CD4-positive, CD25-positive, alpha-beta regulatory T cell (primary cell): ENCODE results near the gene SUGP2. TPM values are rescaled to one million over a fixed set of nuclear protein-coding genes. Genes with fewer than 3 reads are reported as not detected.

Source experiments
- ATAC-seq, 2 donors: fragments of 150-1000 bp; cut with Tn5 transposase; one replicate each; pipeline ENCODE4 v1.10.0; 2021; ENCODE audit warnings: low read depth in 2 of 2, moderate number of reproducible peaks in 2 of 2, moderate library complexity in 1 of 2
- DNase-seq, 3 donors: peaks; one replicate each; pipeline versions ENCODE4 v3.0.0 to v3.0.0-alpha.2; 2012 to 2022; ENCODE audit warnings: mixed read lengths in 1 of 3
- H3K27ac ChIP-seq: one replicate; pipeline ENCODE4 v1.7.0; 2013; ENCODE audit warnings: mild to moderate bottlenecking, low read length; ENCODE audit not compliant: insufficient read depth, poor library complexity, severe bottlenecking
- H3K27me3 ChIP-seq: one replicate; pipeline ENCODE4 v1.7.0; 2013; ENCODE audit warnings: low read length; ENCODE audit not compliant: control insufficient read depth, insufficient read depth
- H3K36me3 ChIP-seq: one replicate; pipeline ENCODE4 v1.7.0; 2013; ENCODE audit warnings: mild to moderate bottlenecking, low read length, moderate library complexity; ENCODE audit not compliant: control insufficient read depth, insufficient read depth
- H3K4me1 ChIP-seq: 2 replicates; pipeline ENCODE4 v1.7.0; 2013; ENCODE audit warnings: mild to moderate bottlenecking, low read length; ENCODE audit not compliant: insufficient read depth, control insufficient read depth, poor library complexity, severe bottlenecking
- H3K4me3 ChIP-seq: one replicate; pipeline ENCODE4 v1.7.0; 2013; ENCODE audit warnings: low read depth, mild to moderate bottlenecking, low read length, moderate library complexity
- H3K9me3 ChIP-seq, 2 experiments: 1 replicate in 1 of 2; 2 replicates in 1 of 2; pipeline ENCODE4 v1.7.0; 2013; ENCODE audit warnings: low read length in 2 of 2, mild to moderate bottlenecking in 1 of 2, moderate library complexity in 1 of 2; ENCODE audit not compliant: control insufficient read depth in 2 of 2
- H3K27ac Mint-ChIP-seq, 3 donors: one replicate each; pipeline ENCODE4 v1.8.0; 2020 to 2022; ENCODE audit warnings: mild to moderate bottlenecking in 3 of 3, mixed read lengths in 3 of 3, moderate library complexity in 2 of 3
- H3K27me3 Mint-ChIP-seq: one replicate; pipeline ENCODE4 v1.8.0; 2022; ENCODE audit warnings: mild to moderate bottlenecking, mixed read lengths
- H3K36me3 Mint-ChIP-seq: one replicate; pipeline ENCODE4 v1.8.0; 2020; ENCODE audit warnings: mixed read lengths
- H3K4me1 Mint-ChIP-seq, 4 donors: one replicate each; pipeline ENCODE4 v1.8.0; 2020 to 2022; ENCODE audit warnings: mixed read lengths in 4 of 4, mild to moderate bottlenecking in 1 of 4
- H3K4me3 Mint-ChIP-seq, 4 donors: one replicate each; pipeline ENCODE4 v1.8.0; 2020 to 2022; ENCODE audit warnings: mild to moderate bottlenecking in 4 of 4, mixed read lengths in 4 of 4, moderate library complexity in 3 of 4
- H3K9me3 Mint-ChIP-seq, 7 donors: one replicate each; pipeline ENCODE4 v1.8.0; 2020 to 2022; ENCODE audit warnings: mixed read lengths in 7 of 7, mild to moderate bottlenecking in 3 of 7, moderate library complexity in 2 of 7
- polyA plus RNA-seq, 4 donors: library from polyadenylated mRNA; unstranded; fragments of 300-500 nt; fragmentation: Illumina TruSeq; gene quantifications; one replicate each; pipeline ENCODE4 v1.2.3, GENCODE V29; 2021
- total RNA-seq: library from RNA; stranded (reverse); gene quantifications from one replicate; pipeline ENCODE4 v1.2.3, GENCODE V29; 2022

The SUGP2 gene
- total and polyA plus RNA-seq, 5 donors from 2014 or later, result 6.2 to 131 (median 8.2) TPM

GRCh38 chr19:19051478-19052213 lies 18.3 kb upstream of the SUGP2 start:
- peaks cover 9% of the 10 kb centered on the region for H3K36me3 Mint-ChIP-seq
- H3K27ac Mint-ChIP-seq, result no peak overlapping the region
- Histone ChIP-seq H3K36me3 (peaks cover 46% of the 10 kb centered on the region), H3K4me1 (no peaks in the 10 kb centered on the region), H3K4me3 (no peak overlapping the region), H3K27me3 (no peaks in the 10 kb centered on the region), H3K27ac (no peak overlapping the region), H3K9me3 (no peaks in the 10 kb centered on the region)
- ATAC-seq (no peak), DNase-seq (no peak)
- H3K9me3 Mint-ChIP-seq, result no peaks in the 10 kb centered on the region
- no peaks in the 10 kb centered on the region for H3K27me3 Mint-ChIP-seq
- no peak overlapping the region for H3K4me3 Mint-ChIP-seq
- H3K4me1 Mint-ChIP-seq, result peaks cover 0 to 2% (median 0%) of the 10 kb centered on the region in 4 donors

DNA sequence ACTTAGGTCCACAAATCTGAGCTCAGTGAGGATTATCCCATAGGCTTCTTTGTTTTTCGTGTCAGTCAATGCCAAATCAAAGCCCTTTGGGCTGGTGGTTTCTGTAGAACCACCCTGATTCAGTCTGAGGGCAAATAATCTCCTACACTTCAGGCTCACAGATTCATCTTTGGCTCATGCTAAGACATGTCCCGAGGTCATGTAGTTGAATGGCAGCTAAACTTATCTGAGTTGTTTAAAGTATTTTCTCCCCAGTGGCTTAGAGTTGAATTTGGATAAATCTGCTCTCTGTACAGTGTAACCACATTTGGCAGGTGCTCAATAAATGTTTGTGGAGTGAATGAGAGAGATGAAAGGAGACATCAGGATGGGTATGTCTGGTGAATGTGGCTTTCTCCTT lies 17.4 kb upstream of the SUGP2 start:
- DNase-seq (no peak), ATAC-seq (no peak)
- no peak overlapping the region for H3K4me3 ChIP-seq
- H3K9me3 Mint-ChIP-seq, result no peaks in the 10 kb centered on the region
- peaks cover 46% of the 10 kb centered on the region for H3K36me3 ChIP-seq
- no peak overlapping the region for H3K27ac Mint-ChIP-seq
- no peaks in the 10 kb centered on the region for H3K27me3 ChIP-seq
- no peaks in the 10 kb centered on the region for H3K27me3 Mint-ChIP-seq
- no peaks in the 10 kb centered on the region for H3K9me3 ChIP-seq
- no peaks in the 10 kb centered on the region for H3K4me1 ChIP-seq
- no peak overlapping the region for H3K4me3 Mint-ChIP-seq
- H3K36me3 Mint-ChIP-seq, result peaks cover 12% of the 10 kb centered on the region
- peaks cover 0 to 2% (median 0%) of the 10 kb centered on the region in 4 donors for H3K4me1 Mint-ChIP-seq
- no peak overlapping the region for H3K27ac ChIP-seq

GRCh38 chr19:19050104-19050503 lies 16.8 kb upstream of the SUGP2 start:
- Mint-ChIP-seq H3K9me3 (no peaks in the 10 kb centered on the region), H3K4me1 (peaks cover 0 to 2% (median 0%) of the 10 kb centered on the region in 4 donors), H3K27me3 (no peaks in the 10 kb centered on the region), H3K4me3 (no peak overlapping the region), H3K36me3 (peaks cover 14% of the 10 kb centered on the region), H3K27ac (no peak overlapping the region)
- H3K27ac ChIP-seq, result no peak overlapping the region
- H3K4me1 ChIP-seq, result no peaks in the 10 kb centered on the region
- no peak overlapping the region for H3K4me3 ChIP-seq
- H3K27me3 ChIP-seq, result no peaks in the 10 kb centered on the region
- DNase-seq (no peak), ATAC-seq (no peak)
- H3K36me3 ChIP-seq, result peaks cover 42% of the 10 kb centered on the region
- no peaks in the 10 kb centered on the region for H3K9me3 ChIP-seq

DNA sequence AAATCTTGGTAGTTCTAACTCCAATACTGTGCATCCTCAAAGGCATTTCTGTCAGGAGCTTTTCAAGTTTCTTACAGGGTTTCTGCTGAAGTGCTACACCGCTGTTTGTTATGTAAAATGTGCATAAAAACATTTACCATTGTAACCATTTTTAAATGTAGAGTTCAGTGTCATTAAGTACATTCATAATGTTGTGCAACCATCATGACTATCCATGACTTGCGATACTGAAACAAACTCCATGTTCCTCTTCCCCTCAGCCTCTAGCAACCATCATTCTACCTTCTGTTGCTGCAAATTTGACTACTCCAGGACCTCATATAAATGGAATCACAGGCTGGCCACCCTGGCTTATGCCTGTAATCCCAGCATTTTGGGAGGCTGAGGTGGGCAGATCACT lies 16.1 kb upstream of the SUGP2 start:
- peaks cover 18% of the 10 kb centered on the region for H3K36me3 Mint-ChIP-seq
- no peaks in the 10 kb centered on the region for H3K27me3 Mint-ChIP-seq
- H3K4me1 Mint-ChIP-seq, result peaks cover 0 to 2% (median 0%) of the 10 kb centered on the region in 4 donors
- Histone ChIP-seq H3K36me3 (peaks cover 38% of the 10 kb centered on the region), H3K27me3 (no peaks in the 10 kb centered on the region), H3K4me3 (no peak overlapping the region), H3K9me3 (no peaks in the 10 kb centered on the region), H3K27ac (no peak overlapping the region), H3K4me1 (no peaks in the 10 kb centered on the region)
- no peak overlapping the region for H3K4me3 Mint-ChIP-seq
- H3K9me3 Mint-ChIP-seq, result no peaks in the 10 kb centered on the region
- DNase-seq (no peak), ATAC-seq (no peak)
- H3K27ac Mint-ChIP-seq, result no peak overlapping the region

DNA sequence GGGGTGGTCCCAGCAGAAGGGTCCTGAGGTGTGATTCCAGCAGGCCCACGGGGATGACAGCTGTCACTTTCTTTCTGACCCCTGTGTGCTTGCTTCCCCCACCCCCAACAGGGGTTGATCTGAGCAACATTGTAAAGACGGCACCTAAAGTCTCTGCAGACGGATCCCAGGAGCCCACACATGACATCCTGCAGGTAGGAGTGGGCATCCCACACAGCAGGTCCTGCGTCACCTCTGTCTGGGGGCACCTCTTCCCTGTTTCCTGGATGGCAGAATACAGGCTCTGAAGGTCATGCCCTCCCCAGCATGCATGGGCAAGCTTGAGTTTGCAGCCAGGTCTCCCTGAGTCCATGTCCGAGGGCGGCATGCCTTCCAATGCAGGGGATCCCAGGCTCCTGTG lies 10.6 kb upstream of the SUGP2 start:
- H3K4me1 ChIP-seq, result peaks cover 7% of the 10 kb centered on the region
- H3K27me3 ChIP-seq, result no peaks in the 10 kb centered on the region
- no peak overlapping the region for H3K4me3 Mint-ChIP-seq
- no peaks in the 10 kb centered on the region for H3K27me3 Mint-ChIP-seq
- no peaks in the 10 kb centered on the region for H3K9me3 Mint-ChIP-seq
- H3K27ac ChIP-seq, result no peak overlapping the region
- no peak overlapping the region for H3K4me3 ChIP-seq
- no peak overlapping the region for H3K27ac Mint-ChIP-seq
- no peaks in the 10 kb centered on the region for H3K9me3 ChIP-seq
- peaks cover 23% of the 10 kb centered on the region for H3K36me3 Mint-ChIP-seq
- DNase-seq (no peak), ATAC-seq (no peak)
- peaks cover 8 to 17% (median 11%) of the 10 kb centered on the region in 4 donors for H3K4me1 Mint-ChIP-seq
- H3K36me3 ChIP-seq, result peaks cover 18% of the 10 kb centered on the region

GRCh38 chr19:19043481-19043880 lies 10.2 kb upstream of the SUGP2 start:
- peaks cover 8 to 17% (median 11%) of the 10 kb centered on the region in 4 donors for H3K4me1 Mint-ChIP-seq
- H3K27ac ChIP-seq, result no peak overlapping the region
- H3K4me3 ChIP-seq, result no peak overlapping the region
- H3K36me3 Mint-ChIP-seq, result peaks cover 23% of the 10 kb centered on the region
- no peak overlapping the region for H3K27ac Mint-ChIP-seq
- no peak overlapping the region for H3K4me3 Mint-ChIP-seq
- H3K9me3 Mint-ChIP-seq, result no peaks in the 10 kb centered on the region
- peaks cover 17% of the 10 kb centered on the region for H3K36me3 ChIP-seq
- no peaks in the 10 kb centered on the region for H3K9me3 ChIP-seq
- H3K4me1 ChIP-seq, result peaks cover 7% of the 10 kb centered on the region
- DNase-seq (no peak), ATAC-seq (no peak)
- no peaks in the 10 kb centered on the region for H3K27me3 Mint-ChIP-seq
- no peaks in the 10 kb centered on the region for H3K27me3 ChIP-seq

DNA sequence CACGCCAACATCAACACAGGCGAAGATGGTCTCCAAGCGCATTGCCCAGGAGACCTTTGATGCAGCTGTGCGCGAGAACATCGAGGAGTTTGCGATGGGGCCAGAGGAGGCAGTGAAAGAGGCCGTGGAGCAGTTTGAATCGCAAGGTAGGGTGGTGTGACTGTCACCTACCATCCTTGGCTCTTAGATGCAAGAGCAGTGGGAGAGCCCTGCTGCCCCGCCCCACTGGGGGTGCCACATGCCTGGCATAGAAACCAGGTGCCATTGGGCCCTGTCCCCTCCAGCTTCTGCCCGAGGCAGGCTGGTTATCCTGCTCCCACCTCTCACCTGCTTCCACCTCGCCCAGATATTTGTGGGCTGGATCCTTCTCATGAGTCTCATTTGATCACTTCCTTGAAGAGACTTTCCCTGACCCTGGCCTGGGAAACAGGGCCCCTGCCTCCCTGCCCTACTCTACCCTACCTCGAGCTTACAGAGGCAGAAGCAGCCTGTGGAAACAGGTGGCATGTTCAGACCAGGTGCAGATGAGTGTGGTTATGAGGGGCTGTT lies 9.5 kb upstream of the SUGP2 start:
- H3K27ac Mint-ChIP-seq, result no peak overlapping the region
- Histone ChIP-seq H3K4me1 (peaks cover 7% of the 10 kb centered on the region), H3K27ac (no peak overlapping the region), H3K4me3 (no peak overlapping the region), H3K36me3 (peaks cover 17% of the 10 kb centered on the region), H3K9me3 (no peaks in the 10 kb centered on the region), H3K27me3 (no peaks in the 10 kb centered on the region)
- no peak overlapping the region for H3K4me3 Mint-ChIP-seq
- no peaks in the 10 kb centered on the region for H3K9me3 Mint-ChIP-seq
- DNase-seq, result no peak
- ATAC-seq, result no peak
- no peaks in the 10 kb centered on the region for H3K27me3 Mint-ChIP-seq
- H3K36me3 Mint-ChIP-seq, result peaks cover 23% of the 10 kb centered on the region
- H3K4me1 Mint-ChIP-seq, result peaks cover 8 to 17% (median 11%) of the 10 kb centered on the region in 4 donors

- no peaks in the 10 kb centered on the region for H3K27me3 Mint-ChIP-seq
- peak overlapping the region in 1 of 4 donors; percentile 24 for H3K4me3 Mint-ChIP-seq
- H3K27ac Mint-ChIP-seq, result peak overlapping the region; percentile 36 to 89 (median 60)
- Histone ChIP-seq H3K36me3 (peaks cover 17% of the 10 kb centered on the region), H3K4me1 (peaks cover 7% of the 10 kb centered on the region), H3K9me3 (no peaks in the 10 kb centered on the region), H3K27ac (no peak overlapping the region), H3K27me3 (no peaks in the 10 kb centered on the region), H3K4me3 (no peak overlapping the region)
- ATAC-seq (no peak), DNase-seq (no peak)
- no peaks in the 10 kb centered on the region for H3K9me3 Mint-ChIP-seq
- H3K4me1 Mint-ChIP-seq, result peaks cover 8 to 25% (median 10%) of the 10 kb centered on the region in 4 donors
- H3K36me3 Mint-ChIP-seq, result peaks cover 21% of the 10 kb centered on the region
Measured at GRCh38 chr19:19040417-19040816, 7.1 kb upstream of the SUGP2 start.
